Activated T-helper 2 cell treated with anti-CD3 and anti-CD28 coated beads, Interferon-gamma antibody, Interleukin-2, Interleukin-4, amounts not matched to agents 10 μg/mL and 5 μg/mL and 100 μg/mL, durations not matched to agents 14 hours and 24 hours and 36 hours (primary cell): ENCODE results near the gene MGLL. TPM values are rescaled to one million over a fixed set of nuclear protein-coding genes. Genes with fewer than 3 reads are reported as not detected.

Experiments used
- DNase-seq: peaks from one replicate; pipeline ENCODE4 v3.0.0; 2021; ENCODE audit warnings: low spot score
- H3K27ac Mint-ChIP-seq: one replicate; pipeline ENCODE4 v1.8.0; 2021; ENCODE audit warnings: mixed read lengths
- H3K27me3 Mint-ChIP-seq: one replicate; pipeline ENCODE4 v1.8.0; 2021; ENCODE audit warnings: low read depth, mixed read lengths
- H3K36me3 Mint-ChIP-seq: one replicate; pipeline ENCODE4 v1.8.0; 2021; ENCODE audit warnings: low read depth, mixed read lengths
- H3K4me1 Mint-ChIP-seq: one replicate; pipeline ENCODE4 v1.8.0; 2021; ENCODE audit warnings: low read depth, mixed read lengths
- H3K4me3 Mint-ChIP-seq: one replicate; pipeline ENCODE4 v1.8.0; 2021; ENCODE audit warnings: low read depth, mild to moderate bottlenecking, moderate library complexity, mixed read lengths
- H3K9me3 Mint-ChIP-seq: one replicate; pipeline ENCODE4 v1.8.0; 2021; ENCODE audit warnings: mixed read lengths
- intact Hi-C: fragments of 100-400 bp; cut with micrococcal nuclease; formaldehyde crosslinking; loops from one replicate; pipeline ENCODE4 v1.15.1; 2023
- total RNA-seq: library from RNA; stranded (reverse); gene quantifications from 2 replicates; pipeline ENCODE4 v1.2.3, GENCODE V29; 2022

Gene MGLL
- total RNA-seq, 1 donor from 2014 or later, result 6.6 TPM

DNA sequence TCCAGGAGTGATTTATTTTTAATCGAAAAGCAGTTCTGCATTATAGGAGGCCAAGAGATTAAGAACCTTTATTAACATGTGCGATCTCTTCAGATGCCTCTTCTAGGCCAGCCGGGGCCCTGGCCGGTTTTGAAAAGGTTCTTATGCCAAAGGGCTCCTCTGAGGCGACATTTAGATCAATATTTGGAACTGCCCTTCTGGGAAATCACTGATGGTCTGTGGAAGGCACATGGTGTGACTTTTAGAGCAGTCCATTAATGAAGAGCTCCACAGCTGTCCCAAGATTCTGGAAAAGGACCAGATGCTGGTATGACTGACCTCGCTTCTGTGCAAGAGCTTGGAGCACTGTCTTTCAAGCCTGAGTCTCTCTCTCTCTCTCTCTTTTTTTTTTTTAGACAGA is 19.7 kb downstream of the MGLL start:
- H3K36me3 Mint-ChIP-seq, result peaks cover 3% of the 10 kb centered on the region
- no peaks in the 10 kb centered on the region for H3K9me3 Mint-ChIP-seq
- DNase-seq, result no peak
- H3K4me1 Mint-ChIP-seq, result peaks cover 18% of the 10 kb centered on the region
- intact Hi-C loops, result loop anchor here (5.0 kb wide), 1 partner anchor 50 kb away; no protein-coding TSS in a partner anchor
- no peaks in the 10 kb centered on the region for H3K27me3 Mint-ChIP-seq
- no peak overlapping the region for H3K4me3 Mint-ChIP-seq
- no peak overlapping the region for H3K27ac Mint-ChIP-seq

DNA sequence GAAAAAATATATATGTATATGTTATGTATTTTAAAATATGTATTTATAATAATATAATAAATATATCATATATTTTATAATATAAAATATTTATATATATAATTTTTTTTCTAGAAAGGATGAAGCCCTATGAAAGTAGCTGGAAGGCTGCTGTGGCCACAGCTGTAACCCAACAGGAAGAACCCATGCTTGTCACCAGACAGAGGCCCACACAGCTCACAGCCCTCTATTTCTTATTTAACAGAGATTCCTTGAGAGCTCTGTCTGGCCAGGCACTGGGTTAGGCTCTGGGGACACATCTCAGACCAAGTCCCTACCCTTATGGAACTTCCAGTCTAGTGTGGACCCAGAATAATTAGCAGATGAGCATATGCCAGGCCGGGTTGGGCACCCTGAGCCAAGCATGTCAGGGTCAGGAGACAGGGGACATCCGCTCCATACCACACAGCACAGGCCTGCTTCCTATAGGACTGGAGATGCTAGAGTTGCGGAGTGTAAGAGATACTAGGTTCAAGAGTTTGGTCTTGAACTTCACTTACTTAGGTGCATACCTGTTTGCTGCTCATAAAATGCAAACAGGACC is 20.5 kb downstream of the MGLL start:
- Mint-ChIP-seq H3K27me3 (no peaks in the 10 kb centered on the region), H3K9me3 (no peaks in the 10 kb centered on the region), H3K36me3 (peaks cover 3% of the 10 kb centered on the region), H3K4me1 (peaks cover 15% of the 10 kb centered on the region), H3K27ac (no peak overlapping the region), H3K4me3 (no peak overlapping the region)
- DNase-seq, result no peak
- intact Hi-C loops, result loop anchor here (5.0 kb wide), 1 partner anchor 50 kb away; no protein-coding TSS in a partner anchor

DNA sequence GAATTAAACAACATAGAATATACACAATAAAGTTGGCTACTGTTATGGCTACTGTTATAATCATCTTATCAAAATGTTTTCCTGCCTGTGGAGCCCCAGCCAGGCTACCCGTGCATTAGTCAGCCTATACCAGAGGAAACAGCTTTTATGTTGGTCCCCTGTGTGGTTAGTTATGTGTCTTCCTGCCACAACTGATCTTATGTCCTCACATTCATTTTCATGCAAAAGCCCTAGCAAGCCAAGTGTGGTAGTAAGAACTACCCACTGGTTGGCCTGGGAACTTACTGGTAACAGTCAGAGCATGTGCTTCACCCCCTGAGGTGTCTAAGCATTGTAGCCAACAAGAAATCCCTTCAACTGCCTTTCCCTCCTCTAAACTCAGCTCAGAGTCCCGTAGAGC is 21.8 kb downstream of the MGLL start:
- Mint-ChIP-seq H3K9me3 (no peaks in the 10 kb centered on the region), H3K27ac (peak overlapping the region; percentile 94), H3K36me3 (peaks cover 3% of the 10 kb centered on the region), H3K4me1 (peaks cover 15% of the 10 kb centered on the region), H3K27me3 (no peaks in the 10 kb centered on the region), H3K4me3 (peak overlapping the region; percentile 43)
- intact Hi-C loops, result loop anchor here (5.0 kb wide), 1 partner anchor 48 kb away; no protein-coding TSS in a partner anchor
- peak; percentile 32 for DNase-seq

DNA sequence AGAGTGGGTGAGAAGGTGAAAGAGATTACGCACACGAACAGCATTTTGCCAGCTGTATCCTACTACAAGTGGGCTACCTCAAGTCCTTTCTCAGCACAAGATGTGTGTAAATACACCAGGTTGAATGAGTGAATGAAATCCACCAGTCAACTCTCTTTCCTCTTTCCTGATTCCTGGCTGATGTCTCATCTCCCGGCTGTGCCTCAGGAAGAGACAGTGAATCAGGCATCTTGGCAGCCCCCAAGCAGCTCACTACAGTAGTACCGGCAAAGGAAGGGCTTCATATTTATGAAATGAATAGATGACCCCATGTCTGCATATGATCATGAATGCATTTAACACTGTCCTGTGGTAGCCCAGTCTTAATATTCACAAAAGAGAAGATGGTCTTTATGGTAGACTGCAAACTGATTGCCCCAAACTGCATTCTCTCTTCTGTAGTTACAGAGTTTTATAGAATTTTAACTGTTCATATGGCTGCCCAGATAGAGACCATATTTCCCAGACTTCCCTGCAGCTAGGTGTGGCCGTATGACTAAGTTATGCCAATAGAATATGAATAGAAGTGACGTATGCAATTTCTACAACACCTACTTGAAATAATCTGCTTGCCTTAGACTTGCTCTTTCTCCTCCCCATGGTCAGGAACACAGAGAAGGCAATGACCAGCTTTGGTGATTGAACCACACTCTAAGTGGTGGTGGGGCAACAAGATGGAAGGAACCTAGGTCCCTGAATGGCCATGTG is 22.7 kb downstream of the MGLL start:
- H3K36me3 Mint-ChIP-seq, result peaks cover 3% of the 10 kb centered on the region
- intact Hi-C loops, result loop anchor here (5.0 kb wide), 1 partner anchor 47 kb away; no protein-coding TSS in a partner anchor
- H3K9me3 Mint-ChIP-seq, result peaks cover 5% of the 10 kb centered on the region
- H3K27me3 Mint-ChIP-seq, result peaks cover 4% of the 10 kb centered on the region
- DNase-seq, result no peak
- H3K4me3 Mint-ChIP-seq, result no peak overlapping the region
- H3K4me1 Mint-ChIP-seq, result peaks cover 15% of the 10 kb centered on the region
- no peak overlapping the region for H3K27ac Mint-ChIP-seq

DNA sequence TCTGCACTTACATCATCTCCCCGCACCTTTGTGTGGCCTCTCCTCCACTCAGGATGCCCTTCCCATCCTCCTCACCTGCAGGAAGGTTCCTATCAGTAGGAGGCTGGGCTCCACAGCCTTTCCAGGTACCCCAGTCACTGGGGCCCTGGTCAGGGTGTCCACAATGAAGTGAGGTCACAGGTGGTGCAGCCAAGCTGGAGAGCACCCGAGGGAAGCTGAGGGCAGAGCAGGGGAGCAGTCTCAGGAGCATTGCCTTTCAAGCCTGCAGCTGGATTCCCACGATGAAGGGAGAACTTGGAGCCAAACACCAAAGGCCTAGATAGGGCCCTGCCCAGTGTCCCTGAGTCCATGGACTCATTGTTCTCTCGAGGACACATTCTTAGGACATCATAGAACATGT is 23.6 kb downstream of the MGLL start:
- H3K4me1 Mint-ChIP-seq, result peaks cover 15% of the 10 kb centered on the region
- H3K27ac Mint-ChIP-seq, result no peak overlapping the region
- peaks cover 6% of the 10 kb centered on the region for H3K27me3 Mint-ChIP-seq
- intact Hi-C loops, result no loop called here
- H3K36me3 Mint-ChIP-seq, result peaks cover 3% of the 10 kb centered on the region
- no peak overlapping the region for H3K4me3 Mint-ChIP-seq
- H3K9me3 Mint-ChIP-seq, result peaks cover 8% of the 10 kb centered on the region
- no peak for DNase-seq

DNA sequence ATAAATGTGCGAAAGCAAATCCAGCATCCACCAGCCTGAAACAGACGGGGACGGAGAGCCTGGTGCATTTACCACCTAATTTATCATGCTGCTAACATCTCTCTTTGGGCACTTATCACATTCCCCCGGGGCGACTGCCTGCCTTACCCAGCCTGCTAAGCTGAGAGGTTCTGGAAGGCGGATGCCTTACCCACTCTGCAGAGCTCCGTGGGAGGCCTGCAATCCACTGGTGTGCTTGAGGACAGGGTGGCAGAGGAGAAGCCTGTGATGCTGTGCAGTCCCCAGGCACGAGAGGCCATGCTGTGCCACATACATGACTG is 25.5 kb downstream of the MGLL start:
- Mint-ChIP-seq H3K27me3 (peaks cover 11% of the 10 kb centered on the region), H3K36me3 (peaks cover 3% of the 10 kb centered on the region), H3K27ac (no peak overlapping the region), H3K9me3 (peaks cover 8% of the 10 kb centered on the region), H3K4me3 (no peak overlapping the region), H3K4me1 (peaks cover 15% of the 10 kb centered on the region)
- intact Hi-C loops, result no loop called here
- no peak for DNase-seq

DNA sequence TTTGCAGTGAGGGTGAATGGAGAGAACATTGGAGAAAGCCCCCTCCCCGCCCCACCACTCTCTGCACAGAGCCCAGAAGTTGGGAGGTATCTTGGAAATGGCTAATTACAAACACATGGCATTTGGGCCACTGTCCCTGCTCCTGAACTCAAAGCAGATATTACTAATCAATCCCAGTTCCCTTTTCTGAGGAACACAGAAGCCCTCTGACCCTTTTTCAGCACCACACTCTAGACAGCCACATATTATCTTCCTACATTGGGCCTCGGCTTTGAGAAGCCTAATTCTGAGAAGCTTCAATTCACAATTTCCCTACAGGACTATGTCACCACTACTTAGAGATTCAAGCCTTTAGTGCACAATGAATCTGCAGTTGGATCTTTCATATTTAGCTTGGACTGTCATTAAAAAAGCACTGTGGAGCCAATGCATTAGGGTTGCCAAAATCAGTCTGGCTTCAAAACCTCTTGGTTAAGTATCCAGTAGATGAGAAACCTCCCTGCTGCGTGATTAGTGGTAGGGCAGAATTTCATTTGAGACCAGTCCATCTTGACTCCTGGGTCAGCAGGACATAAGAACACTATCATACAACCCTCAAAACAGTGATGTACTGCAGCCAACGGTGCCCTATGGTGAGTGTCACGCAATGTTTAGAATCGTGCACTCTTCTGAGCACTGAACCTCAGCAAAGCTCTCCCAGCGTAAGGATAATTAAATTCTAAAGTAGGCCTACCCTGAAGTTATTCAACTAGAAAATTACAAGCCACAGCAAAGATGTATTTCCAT is 26.1 kb downstream of the MGLL start:
- H3K27ac Mint-ChIP-seq, result no peak overlapping the region
- H3K4me3 Mint-ChIP-seq, result no peak overlapping the region
- peaks cover 3% of the 10 kb centered on the region for H3K36me3 Mint-ChIP-seq
- intact Hi-C loops, result no loop called here
- peaks cover 11% of the 10 kb centered on the region for H3K27me3 Mint-ChIP-seq
- peaks cover 19% of the 10 kb centered on the region for H3K4me1 Mint-ChIP-seq
- H3K9me3 Mint-ChIP-seq, result peaks cover 8% of the 10 kb centered on the region
- DNase-seq, result no peak

DNA sequence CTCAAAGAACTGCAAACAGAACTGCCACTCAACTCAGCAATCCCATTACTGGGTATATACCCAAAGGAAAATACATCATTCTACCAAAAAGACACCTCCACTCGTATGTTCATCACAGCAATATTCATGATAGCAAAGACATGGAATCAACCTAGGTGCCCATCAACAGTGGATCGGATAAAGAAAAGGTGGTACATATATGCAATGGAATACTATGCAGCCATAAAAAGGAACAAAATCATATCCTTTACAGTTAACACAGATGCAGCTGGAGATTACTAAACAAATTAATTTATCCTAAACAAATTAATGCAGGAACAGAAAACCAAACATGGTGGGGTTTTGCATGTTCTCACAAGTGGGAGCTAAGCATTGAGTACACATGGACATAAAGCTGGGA is 27.3 kb downstream of the MGLL start:
- Mint-ChIP-seq H3K4me1 (peaks cover 15% of the 10 kb centered on the region), H3K27me3 (peaks cover 11% of the 10 kb centered on the region), H3K4me3 (no peak overlapping the region), H3K36me3 (no peaks in the 10 kb centered on the region), H3K27ac (no peak overlapping the region), H3K9me3 (peaks cover 8% of the 10 kb centered on the region)
- intact Hi-C loops, result no loop called here
- no peak for DNase-seq

DNA sequence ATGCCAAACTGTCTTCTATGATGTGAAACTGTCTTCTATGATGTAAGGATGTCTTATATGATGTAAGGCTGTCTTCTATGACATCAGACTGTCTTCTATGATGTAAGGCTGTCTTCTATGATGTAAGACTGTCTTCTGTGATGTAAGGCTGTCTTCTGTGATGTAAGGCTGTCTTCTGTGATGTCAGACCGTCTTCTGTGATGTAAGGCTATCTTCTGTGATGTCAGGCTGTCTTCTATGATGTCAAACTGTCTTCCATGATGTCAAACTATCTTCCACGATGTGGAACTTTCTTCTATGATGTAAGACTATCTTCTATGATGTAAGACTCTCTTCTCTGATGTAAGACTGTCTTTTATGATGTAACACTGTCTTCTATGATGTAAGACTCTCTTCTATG is 27.9 kb downstream of the MGLL start:
- peaks cover 12% of the 10 kb centered on the region for H3K4me1 Mint-ChIP-seq
- no peak overlapping the region for H3K4me3 Mint-ChIP-seq
- H3K27ac Mint-ChIP-seq, result no peak overlapping the region
- peaks cover 11% of the 10 kb centered on the region for H3K27me3 Mint-ChIP-seq
- intact Hi-C loops, result no loop called here
- H3K9me3 Mint-ChIP-seq, result peaks cover 8% of the 10 kb centered on the region
- DNase-seq, result no peak
- no peaks in the 10 kb centered on the region for H3K36me3 Mint-ChIP-seq

DNA sequence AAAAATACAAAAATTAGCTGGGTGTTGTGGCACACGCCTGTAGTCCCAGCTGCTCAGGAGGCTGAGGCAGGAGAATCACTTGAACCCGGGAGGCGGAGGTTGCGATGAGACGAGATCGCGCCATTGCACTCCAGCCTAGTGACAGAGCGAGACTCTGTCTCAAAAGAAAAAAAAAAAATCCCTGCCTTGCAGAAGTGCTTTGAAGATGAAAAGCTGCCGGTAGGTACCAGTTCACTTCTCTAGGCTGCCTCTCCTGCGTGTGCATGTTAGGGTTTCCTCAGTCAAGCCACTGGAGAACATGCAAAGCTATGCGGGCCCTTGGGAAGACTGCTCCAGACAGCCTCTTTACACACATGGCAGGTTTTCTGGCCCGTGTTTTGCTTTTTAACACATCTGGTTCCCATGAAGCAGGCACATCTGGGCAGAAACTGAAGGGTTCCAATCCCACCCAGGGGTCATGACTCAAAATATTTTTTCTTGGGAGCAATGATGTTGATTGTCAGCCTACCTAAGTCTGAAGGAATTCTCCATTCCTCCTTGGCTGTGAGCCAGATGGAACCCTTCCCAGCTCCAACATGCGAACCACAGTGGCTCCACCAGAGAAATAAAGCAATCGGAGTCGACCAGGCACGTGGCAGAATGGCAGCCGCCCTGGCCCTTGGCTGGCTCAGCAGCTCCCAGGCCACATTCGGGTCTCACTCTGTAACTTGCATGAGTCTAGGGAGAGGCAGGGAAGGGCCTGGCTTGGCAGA is 29.6 kb downstream of the MGLL start:
- Mint-ChIP-seq H3K9me3 (peaks cover 8% of the 10 kb centered on the region), H3K27me3 (peaks cover 11% of the 10 kb centered on the region), H3K4me3 (no peak overlapping the region), H3K4me1 (peaks cover 12% of the 10 kb centered on the region), H3K27ac (no peak overlapping the region), H3K36me3 (no peaks in the 10 kb centered on the region)
- DNase-seq, result no peak
- intact Hi-C loops, result no loop called here

DNA sequence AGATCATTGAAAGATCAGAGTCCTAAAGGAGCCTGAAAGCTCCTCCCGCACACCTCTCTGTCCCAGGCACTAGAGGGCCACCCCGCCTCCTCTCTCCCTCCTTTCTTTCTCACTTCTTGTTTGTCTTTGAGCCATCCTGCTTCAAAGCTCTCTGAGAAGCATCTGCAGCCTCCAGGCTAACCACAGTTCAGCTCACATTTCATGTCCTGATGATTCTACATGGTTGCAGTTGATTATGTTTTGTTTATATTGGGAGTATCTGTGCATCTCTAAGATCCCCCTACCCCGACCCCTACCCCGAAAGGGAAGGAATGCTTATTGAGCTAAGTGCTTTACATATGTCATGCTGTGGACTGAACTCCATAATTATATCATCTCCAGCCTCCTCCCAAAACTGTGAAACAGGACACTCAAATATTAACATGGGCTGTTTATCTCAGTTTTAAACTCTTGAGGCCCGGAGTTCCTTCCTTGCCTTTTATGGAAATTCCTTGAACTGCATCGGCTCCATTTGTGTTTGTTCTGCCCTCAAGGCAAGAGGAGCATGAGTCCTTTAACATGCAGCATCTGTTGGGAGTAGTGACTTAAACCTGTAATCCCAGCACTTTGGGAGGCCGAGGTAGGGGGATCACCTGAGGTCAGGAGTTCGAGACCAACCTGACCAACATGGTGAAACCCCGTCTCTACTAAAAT is 30.9 kb downstream of the MGLL start:
- H3K27ac Mint-ChIP-seq, result no peak overlapping the region
- peak; percentile 17 for DNase-seq
- peaks cover 11% of the 10 kb centered on the region for H3K27me3 Mint-ChIP-seq
- peaks cover 12% of the 10 kb centered on the region for H3K4me1 Mint-ChIP-seq
- no peaks in the 10 kb centered on the region for H3K36me3 Mint-ChIP-seq
- H3K4me3 Mint-ChIP-seq, result no peak overlapping the region
- intact Hi-C loops, result no loop called here
- H3K9me3 Mint-ChIP-seq, result peaks cover 8% of the 10 kb centered on the region

DNA sequence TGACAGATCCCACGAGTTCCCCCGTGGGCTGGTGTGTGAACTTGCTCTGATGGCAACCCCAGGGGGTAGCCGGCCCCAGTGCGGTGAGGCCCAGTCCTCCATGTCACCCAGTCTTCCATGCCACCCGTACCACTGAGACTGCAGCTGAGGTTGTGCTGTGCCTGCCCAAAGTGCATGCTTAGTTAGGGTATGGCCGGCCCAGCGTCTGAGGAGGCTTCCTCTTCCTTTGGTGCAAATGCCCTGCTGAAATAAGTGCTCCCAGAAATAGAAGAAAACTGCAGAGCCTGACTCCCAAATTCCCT is 31.5 kb downstream of the MGLL start:
- no peak for DNase-seq
- peaks cover 11% of the 10 kb centered on the region for H3K27me3 Mint-ChIP-seq
- H3K9me3 Mint-ChIP-seq, result peaks cover 8% of the 10 kb centered on the region
- H3K36me3 Mint-ChIP-seq, result no peaks in the 10 kb centered on the region
- intact Hi-C loops, result no loop called here
- peaks cover 12% of the 10 kb centered on the region for H3K4me1 Mint-ChIP-seq
- H3K27ac Mint-ChIP-seq, result no peak overlapping the region
- no peak overlapping the region for H3K4me3 Mint-ChIP-seq
